Measurements from ENCODE around the gene PACS1. TPM values are rescaled to one million over a fixed set of nuclear protein-coding genes. Genes with fewer than 3 reads are reported as not detected.

PACS1 gene
- total RNA-seq, 2 experiments from 2014 or later: 76.3 to 78.3 TPM

- ATAC-seq (no peak), DNase-seq (no peak)
- Mint-ChIP-seq H3K27me3 (peaks cover 12% of the 10 kb centered on the region), H3K9me3 (no peaks in the 10 kb centered on the region), H3K4me1 (ENCODE audit: low read depth) (peaks cover 33% of the 10 kb centered on the region), H3K36me3 (ENCODE audit: low read depth) (peaks cover 3% of the 10 kb centered on the region), H3K27ac (peak overlapping the region; percentile 82), H3K4me3 (peak overlapping the region; percentile 85)
- ChIA-PET POLR2A (interaction anchor here (0.6 to 1.5 kb wide), 7 partner anchors 17 to 389 kb away, joined by 3 to 6 read pairs (median 3); partner anchors contain the start of gene RAB1B), CTCF (interaction anchor here (1.1 to 4.8 kb wide), 9 partner anchors 16 to 151 kb away, joined by 4 to 27 read pairs (median 5); partner anchors contain the start of gene MRPL11)
- TF ChIP-seq CTCF (IDR thresholded peaks at IDR 0.05): no peak
- intact Hi-C loops (cut with micrococcal nuclease): no loop called here
These were observed 218.0 kb downstream of the PACS1 start for GRCh38 chr11:66287889-66288670.

- intact Hi-C loops (cut with micrococcal nuclease): no loop called here
- Mint-ChIP-seq H3K27me3 (peaks cover 17% of the 10 kb centered on the region), H3K36me3 (ENCODE audit: low read depth) (peaks cover 3% of the 10 kb centered on the region), H3K27ac (peak within 1 kb of the TSS; percentile 89), H3K4me3 (peak within 1 kb of the TSS; percentile 85), H3K9me3 (no peaks in the 10 kb centered on the region), H3K4me1 (ENCODE audit: low read depth) (peaks cover 31% of the 10 kb centered on the region)
- DNase-seq (peak; percentile 99), ATAC-seq (peak; percentile 96)
- CTCF ChIA-PET: interaction anchor here (0.7 to 4.8 kb wide), 13 partner anchors 8 to 150 kb away, joined by 3 to 27 read pairs (median 5); partner anchors contain the start of genes MRPL11 and RAB1B
- POLR2A ChIA-PET: interaction anchor here (0.6 to 1.9 kb wide), 14 partner anchors 18 to 390 kb away, joined by 3 to 9 read pairs (median 4); partner anchors contain the start of genes RAB1B and SLC29A2
- no peak for TF ChIP-seq CTCF (IDR thresholded peaks at IDR 0.05)
These were observed 218.8 kb downstream of the PACS1 start, which contains the start of gene YIF1A for GRCh38 chr11:66288671-66289547. Gene YIF1A, minus strand, starts transcription at chr11:66289143. Its CDS starts 158 bp downstream, at chr11:66288985.

DNA sequence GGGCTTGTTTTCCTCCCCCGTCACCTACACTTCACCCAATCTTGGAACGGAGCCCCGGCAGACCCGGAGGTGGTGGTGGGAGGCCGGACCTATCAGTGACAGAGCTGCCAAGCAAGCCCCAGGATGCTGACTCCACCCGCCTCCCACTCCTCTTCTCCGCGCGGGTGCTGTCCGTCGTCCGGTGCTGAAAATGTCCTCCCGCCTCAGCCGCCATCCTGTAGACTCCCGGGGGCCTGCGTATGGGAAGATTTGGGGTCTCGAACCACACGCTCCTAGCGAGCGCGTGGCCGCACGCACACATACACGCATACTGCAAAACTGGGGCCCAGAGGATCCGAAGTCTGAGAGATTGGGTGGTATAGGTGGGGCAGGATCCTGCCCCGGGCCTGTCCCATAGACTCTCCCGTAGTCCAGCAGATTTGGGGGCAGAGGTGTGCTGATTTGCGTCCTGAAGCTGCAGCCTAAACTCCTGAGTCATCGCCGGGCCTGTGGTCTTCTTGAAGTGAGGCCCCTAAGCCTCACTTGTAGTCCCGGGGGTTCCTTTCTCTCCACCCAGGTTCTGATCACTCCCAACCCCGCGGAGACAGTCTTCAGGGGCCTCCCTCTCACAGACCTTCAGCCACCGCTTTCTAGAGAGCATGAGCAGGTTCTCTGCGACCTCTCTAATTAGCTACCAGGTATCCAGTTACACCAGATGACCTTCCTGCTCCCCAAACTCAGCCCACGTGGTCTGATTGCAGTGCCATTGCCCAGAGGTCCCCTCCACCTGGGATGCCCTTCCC is 219.7 kb downstream of the PACS1 start:
- POLR2A ChIA-PET: interaction anchor here (0.6 to 1.9 kb wide), 7 partner anchors 21 to 192 kb away, joined by 3 to 9 read pairs (median 5); partner anchors contain the start of genes RAB1B and SLC29A2
- H3K27ac Mint-ChIP-seq: peak overlapping the region; percentile 89
- intact Hi-C loops (cut with micrococcal nuclease): no loop called here

More for the DNA sequence above, 219.7 kb downstream of the PACS1 start:
- peaks cover 3% of the 10 kb centered on the region for H3K36me3 Mint-ChIP-seq (ENCODE audit: low read depth)
- ATAC-seq: peak; percentile 78
- H3K4me3 Mint-ChIP-seq: peak overlapping the region; percentile 85
- peaks cover 17% of the 10 kb centered on the region for H3K27me3 Mint-ChIP-seq
- no peak for TF ChIP-seq CTCF (IDR thresholded peaks at IDR 0.05)
- DNase-seq: peak; percentile 91
- H3K4me1 Mint-ChIP-seq (ENCODE audit: low read depth): peaks cover 31% of the 10 kb centered on the region
- CTCF ChIA-PET: interaction anchor here (0.7 to 4.8 kb wide), 15 partner anchors 7 to 149 kb away, joined by 3 to 27 read pairs (median 5); partner anchors contain the start of genes MRPL11 and RAB1B
- no peaks in the 10 kb centered on the region for H3K9me3 Mint-ChIP-seq

Measured in activated CD8-positive, alpha-beta T cell treated with anti-CD3 and anti-CD28 coated beads for 36 hours (primary cell).